ENCODE measurements around the gene UGP2. TPM values are rescaled to one million over a fixed set of nuclear protein-coding genes. Genes with fewer than 3 reads are reported as not detected.
A peak's percentile ranks its signal among the peaks of the same experiment; 100 is the strongest.

The UGP2 gene
- total RNA-seq, 1 experiment from 2014 or later: 55.8 TPM

DNA sequence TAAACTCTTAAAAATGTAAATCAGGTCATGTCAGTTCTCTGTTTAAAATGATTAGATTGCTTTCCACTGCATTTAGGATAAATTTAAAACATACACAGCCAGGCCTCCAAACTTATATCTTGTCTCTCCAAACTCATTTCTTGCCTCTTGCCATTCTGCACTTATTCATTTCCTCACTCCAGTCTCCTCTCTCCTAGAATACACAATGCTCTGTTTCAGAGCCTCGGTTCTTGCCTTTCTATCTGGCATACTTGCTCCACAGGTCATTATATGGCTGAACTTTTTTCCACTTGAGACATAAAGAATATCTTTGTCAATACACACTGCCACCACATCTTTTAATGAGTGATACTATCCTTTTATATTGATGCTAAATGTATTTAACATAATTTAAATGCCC lies 10.5 kb upstream of the UGP2 start:
- Histone ChIP-seq H3K4me3 (ENCODE audit: low read length) (no peak overlapping the region), H3K79me2 (ENCODE audit: low read length) (no peaks in the 10 kb centered on the region), H3K4me1 (ENCODE audit: insufficient read depth, low read length) (peaks cover 12% of the 10 kb centered on the region), H4K20me1 (ENCODE audit: low read length) (no peaks in the 10 kb centered on the region), H3K9ac (ENCODE audit: low read length) (no peak overlapping the region), H3F3A (ENCODE audit: low read length, unreplicated experiment) (no peaks in the 10 kb centered on the region), H3K36me3 (ENCODE audit: low read depth, low read length) (no peaks in the 10 kb centered on the region), H2AFZ (ENCODE audit: low read length) (no peak overlapping the region), H3K9me3 (ENCODE audit: low read length) (no peaks in the 10 kb centered on the region), H3K27me3 (ENCODE audit: low read length) (no peaks in the 10 kb centered on the region), H3K27ac (ENCODE audit: low read length) (no peak overlapping the region), H3K9me2 (replicated peaks; ENCODE audit: low read length) (no peaks in the 10 kb centered on the region), H3K4me2 (ENCODE audit: low read length) (no peak overlapping the region)
- ATAC-seq (no peak), DNase-seq (no peak)
- CTCF ChIA-PET: no interaction called here
- no TSS peak for BruUV-seq (replicated peaks)
- POLR2A ChIA-PET (ENCODE audit: unreplicated experiment): no interaction called here
- intact Hi-C loops (cut with micrococcal nuclease): no loop called here
- TF ChIP-seq EZH2 (IDR thresholded peaks at IDR 0.05; ENCODE audit: low read length, unreplicated experiment) (no peak), EZH2phosphoT487 (IDR thresholded peaks at IDR 0.05; ENCODE audit: borderline replicate concordance, low read length) (no peak)
- TF ChIP-seq, protein P1, sequence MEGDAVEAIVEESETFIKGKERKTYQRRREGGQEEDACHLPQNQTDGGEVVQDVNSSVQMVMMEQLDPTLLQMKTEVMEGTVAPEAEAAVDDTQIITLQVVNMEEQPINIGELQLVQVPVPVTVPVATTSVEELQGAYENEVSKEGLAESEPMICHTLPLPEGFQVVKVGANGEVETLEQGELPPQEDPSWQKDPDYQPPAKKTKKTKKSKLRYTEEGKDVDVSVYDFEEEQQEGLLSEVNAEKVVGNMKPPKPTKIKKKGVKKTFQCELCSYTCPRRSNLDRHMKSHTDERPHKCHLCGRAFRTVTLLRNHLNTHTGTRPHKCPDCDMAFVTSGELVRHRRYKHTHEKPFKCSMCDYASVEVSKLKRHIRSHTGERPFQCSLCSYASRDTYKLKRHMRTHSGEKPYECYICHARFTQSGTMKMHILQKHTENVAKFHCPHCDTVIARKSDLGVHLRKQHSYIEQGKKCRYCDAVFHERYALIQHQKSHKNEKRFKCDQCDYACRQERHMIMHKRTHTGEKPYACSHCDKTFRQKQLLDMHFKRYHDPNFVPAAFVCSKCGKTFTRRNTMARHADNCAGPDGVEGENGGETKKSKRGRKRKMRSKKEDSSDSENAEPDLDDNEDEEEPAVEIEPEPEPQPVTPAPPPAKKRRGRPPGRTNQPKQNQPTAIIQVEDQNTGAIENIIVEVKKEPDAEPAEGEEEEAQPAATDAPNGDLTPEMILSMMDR (conservative IDR thresholded peaks at IDR 0.05; ENCODE audit: low read depth, low read length): no peak

- BruUV-seq (replicated peaks): no TSS peak
- ATAC-seq (no peak), DNase-seq (no peak)
- no peak overlapping the region for H2AFZ ChIP-seq (ENCODE audit: low read length)
- no peak overlapping the region for H3K9ac ChIP-seq (ENCODE audit: low read length)
- no peaks in the 10 kb centered on the region for H3K36me3 ChIP-seq (ENCODE audit: low read depth, low read length)
- ChIA-PET CTCF (no interaction called here), POLR2A (ENCODE audit: unreplicated experiment) (no interaction called here)
- H3K4me1 ChIP-seq (ENCODE audit: insufficient read depth, low read length): 0 out of 2 replicates have a peak, but pooled peaks cover 4% of the 10 kb centered on the region
- no peaks in the 10 kb centered on the region for H3K79me2 ChIP-seq (ENCODE audit: low read length)
- H3K4me2 ChIP-seq (ENCODE audit: low read length): no peak overlapping the region
- H3K9me2 ChIP-seq (replicated peaks; ENCODE audit: low read length): no peaks in the 10 kb centered on the region
- no peaks in the 10 kb centered on the region for H3K27me3 ChIP-seq (ENCODE audit: low read length)
- H3F3A ChIP-seq (ENCODE audit: low read length, unreplicated experiment): no peaks in the 10 kb centered on the region
- TF ChIP-seq, protein P1 (conservative IDR thresholded peaks at IDR 0.05; ENCODE audit: low read depth, low read length): no peak
- TF ChIP-seq EZH2phosphoT487 (IDR thresholded peaks at IDR 0.05; ENCODE audit: borderline replicate concordance, low read length) (no peak), EZH2 (IDR thresholded peaks at IDR 0.05; ENCODE audit: low read length, unreplicated experiment) (no peak)
- no peak overlapping the region for H3K27ac ChIP-seq (ENCODE audit: low read length)
- no peaks in the 10 kb centered on the region for H4K20me1 ChIP-seq (ENCODE audit: low read length)
- H3K9me3 ChIP-seq (ENCODE audit: low read length): no peaks in the 10 kb centered on the region
- intact Hi-C loops (cut with micrococcal nuclease): no loop called here
- no peak overlapping the region for H3K4me3 ChIP-seq (ENCODE audit: low read length)
These were observed 7.3 kb upstream of the UGP2 start for GRCh38 chr2:63834401-63834800.

DNA sequence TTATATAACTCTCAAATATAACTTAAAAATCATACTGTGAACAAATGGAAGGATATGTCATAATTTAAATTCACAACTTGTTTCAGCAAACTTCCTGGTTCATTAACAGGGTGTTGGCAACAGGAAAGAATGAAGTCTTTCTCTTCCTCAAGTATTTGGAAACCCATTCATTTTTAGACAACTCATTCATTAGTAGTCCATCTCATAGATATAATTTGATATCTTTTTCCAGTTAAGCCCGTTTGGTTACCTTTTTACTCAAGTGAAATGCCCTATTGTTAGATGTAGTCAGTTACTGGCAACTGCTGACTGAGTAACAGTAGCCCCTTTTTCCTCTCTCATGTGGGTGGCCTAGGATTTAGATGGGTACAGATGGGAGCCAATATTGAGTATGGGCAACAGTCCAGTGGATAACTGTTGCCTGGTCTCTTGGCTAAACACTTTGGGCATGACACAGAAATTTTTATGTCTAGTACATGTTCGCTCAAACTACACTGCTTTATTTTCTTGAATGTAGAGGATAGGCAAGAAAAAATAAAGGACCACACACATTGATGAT lies 4.6 kb upstream of the UGP2 start:
- H3F3A ChIP-seq (ENCODE audit: low read length, unreplicated experiment): no peaks in the 10 kb centered on the region
- peak; percentile 27 for DNase-seq
- H3K9me3 ChIP-seq (ENCODE audit: low read length): no peaks in the 10 kb centered on the region
- no peak overlapping the region for H3K27ac ChIP-seq (ENCODE audit: low read length)
- no peaks in the 10 kb centered on the region for H3K27me3 ChIP-seq (ENCODE audit: low read length)
- H3K79me2 ChIP-seq (ENCODE audit: low read length): peaks cover 4% of the 10 kb centered on the region
- H3K4me3 ChIP-seq (ENCODE audit: low read length): no peak overlapping the region
- no peak for ATAC-seq
- no peaks in the 10 kb centered on the region for H3K9me2 ChIP-seq (replicated peaks; ENCODE audit: low read length)
- H3K9ac ChIP-seq (ENCODE audit: low read length): no peak overlapping the region
- TF ChIP-seq, protein P1 (conservative IDR thresholded peaks at IDR 0.05; ENCODE audit: low read depth, low read length): no peak
- no peak for TF ChIP-seq EZH2phosphoT487 (IDR thresholded peaks at IDR 0.05; ENCODE audit: borderline replicate concordance, low read length)
- no peak for TF ChIP-seq EZH2 (IDR thresholded peaks at IDR 0.05; ENCODE audit: low read length, unreplicated experiment)
- BruUV-seq (replicated peaks): no TSS peak
- intact Hi-C loops (cut with micrococcal nuclease): no loop called here
- H4K20me1 ChIP-seq (ENCODE audit: low read length): no peaks in the 10 kb centered on the region
- no peaks in the 10 kb centered on the region for H3K36me3 ChIP-seq (ENCODE audit: low read depth, low read length)
- H3K4me1 ChIP-seq (ENCODE audit: insufficient read depth, low read length): peaks cover 13% of the 10 kb centered on the region
- H3K4me2 ChIP-seq (ENCODE audit: low read length): no peak overlapping the region
- ChIA-PET POLR2A (ENCODE audit: unreplicated experiment) (no interaction called here), CTCF (no interaction called here)
- no peak overlapping the region for H2AFZ ChIP-seq (ENCODE audit: low read length)

All from PC-3 (cell line).